SK-N-SH treated with all-trans-retinoic acid at 6 μM for 48 hours (cell line): Measurements from ENCODE around the gene SLC26A2.

Experiments used
- ATAC-seq: fragments of 200-7000 bp; cut with Tn5 transposase; 3 replicates; pipeline ENCODE4 v1.9.1; 2020; ENCODE audit warnings: mild to moderate bottlenecking, moderate library complexity
- ARNTL ChIP-seq: fragments of 450-650 bp; formaldehyde crosslinking; IDR thresholded peaks from 2 replicates; pipeline ENCODE4 v1.5.0; 2020; ENCODE audit warnings: low read depth, mild to moderate bottlenecking, moderate library complexity, borderline replicate concordance
- BACH2 ChIP-seq: fragments of 250-450 bp; sonication (Bioruptor Pico); IDR thresholded peaks from 2 replicates; pipeline ENCODE4 v1.9.0; 2021; ENCODE audit warnings: mild to moderate bottlenecking, borderline replicate concordance
- CSDC2 ChIP-seq: fragments of 250-450 bp; sonication (Bioruptor Pico); IDR thresholded peaks from 2 replicates; pipeline ENCODE4 v1.5.0; 2020; ENCODE audit warnings: mild to moderate bottlenecking, moderate library complexity
- CSRNP3 ChIP-seq: fragments of 250-450 bp; sonication (Bioruptor Pico); IDR thresholded peaks from 2 replicates; pipeline ENCODE4 v1.5.1; 2021; ENCODE audit warnings: mild to moderate bottlenecking, moderate library complexity
- GLIS3 ChIP-seq: fragments of 250-450 bp; sonication (Bioruptor Pico); IDR thresholded peaks from 2 replicates; pipeline ENCODE4 v1.5.0; 2020; ENCODE audit warnings: mild to moderate bottlenecking, moderate library complexity
- ISL1 ChIP-seq: fragments of 250-450 bp; sonication (Bioruptor Pico); IDR thresholded peaks from 2 replicates; pipeline ENCODE4 v2.1.2; 2022; ENCODE audit warnings: mild to moderate bottlenecking, moderate library complexity
- OSR1 ChIP-seq: fragments of 250-450 bp; sonication (Bioruptor Pico); IDR thresholded peaks from 2 replicates; pipeline ENCODE4 v1.8.0; 2022; ENCODE audit warnings: moderate library complexity, mild to moderate bottlenecking, inconsistent platforms
- PATZ1 ChIP-seq: fragments of 250-450 bp; sonication (Bioruptor Pico); IDR thresholded peaks from 2 replicates; pipeline ENCODE4 v1.8.0; 2020; ENCODE audit warnings: mild to moderate bottlenecking, moderate library complexity, borderline replicate concordance
- PPARA ChIP-seq: fragments of 250-450 bp; sonication (Bioruptor Pico); IDR thresholded peaks from 2 replicates; pipeline ENCODE4 v1.5.0; 2020; ENCODE audit warnings: mild to moderate bottlenecking, borderline replicate concordance
- RARB ChIP-seq: fragments of 250-450 bp; sonication (Bioruptor Pico); IDR thresholded peaks from 2 replicates; pipeline ENCODE4 v1.8.0; 2021; ENCODE audit warnings: mild to moderate bottlenecking, moderate library complexity
- TOX ChIP-seq: fragments of 250-450 bp; sonication (Bioruptor Pico); IDR thresholded peaks from 2 replicates; pipeline ENCODE4 v1.8.0; 2021; ENCODE audit warnings: mild to moderate bottlenecking, moderate library complexity, borderline replicate concordance
- ZC3H10 ChIP-seq: fragments of 250-450 bp; sonication (Bioruptor Pico); IDR thresholded peaks from 2 replicates; pipeline ENCODE4 v1.5.1; 2021; ENCODE audit warnings: mild to moderate bottlenecking, moderate library complexity
- ZFP3 ChIP-seq: fragments of 250-450 bp; sonication (Bioruptor Pico); IDR thresholded peaks from 2 replicates; pipeline ENCODE4 v1.5.0; 2020; ENCODE audit warnings: mild to moderate bottlenecking, moderate library complexity
- ZFP30 ChIP-seq: fragments of 450-650 bp; formaldehyde crosslinking; IDR thresholded peaks from 2 replicates; pipeline ENCODE4 v1.5.0; 2022; ENCODE audit warnings: mild to moderate bottlenecking, moderate library complexity
- ZNF565 ChIP-seq: fragments of 450-650 bp; formaldehyde crosslinking; conservative IDR thresholded peaks from 2 replicates; pipeline ENCODE4 v1.5.0; 2020; ENCODE audit warnings: low read depth, mild to moderate bottlenecking, moderate library complexity
- ZNF8 ChIP-seq: fragments of 450-650 bp; formaldehyde crosslinking; IDR thresholded peaks from 2 replicates; pipeline ENCODE4 v1.5.0; 2020; ENCODE audit warnings: mild to moderate bottlenecking, moderate library complexity
- TF ChIP-seq, protein P1 (sequence below): fragments of 250-450 bp; sonication (Bioruptor Pico); IDR thresholded peaks from 2 replicates; pipeline ENCODE4 v1.8.0; 2021; ENCODE audit warnings: low read depth, mild to moderate bottlenecking, moderate library complexity, borderline replicate concordance
- TF ChIP-seq, protein P2 (sequence below): fragments of 250-450 bp; sonication (Bioruptor Pico); IDR thresholded peaks from 2 replicates; pipeline ENCODE4 v1.5.0; 2020; ENCODE audit warnings: mild to moderate bottlenecking, moderate library complexity
- TF ChIP-seq, protein P3 (sequence below): fragments of 250-450 bp; sonication (Bioruptor Pico); IDR thresholded peaks from 2 replicates; pipeline ENCODE4 v1.5.1; 2020; ENCODE audit warnings: low read depth, mild to moderate bottlenecking, moderate library complexity

The SLC26A2 gene

GRCh38 chr5:149946118-149946517, 14.4 kb upstream of the SLC26A2 start:
- no peak for ATAC-seq
- TF ChIP-seq RARB (no peak), CSRNP3 (CRISPR knock-in tag) (no peak), PPARA (no peak), TOX (CRISPR knock-in tag) (no peak), ISL1 (CRISPR knock-in tag) (no peak), OSR1 (no peak), BACH2 (CRISPR knock-in tag) (no peak), ZNF8 (no peak)
- TF ChIP-seq, protein P1, sequence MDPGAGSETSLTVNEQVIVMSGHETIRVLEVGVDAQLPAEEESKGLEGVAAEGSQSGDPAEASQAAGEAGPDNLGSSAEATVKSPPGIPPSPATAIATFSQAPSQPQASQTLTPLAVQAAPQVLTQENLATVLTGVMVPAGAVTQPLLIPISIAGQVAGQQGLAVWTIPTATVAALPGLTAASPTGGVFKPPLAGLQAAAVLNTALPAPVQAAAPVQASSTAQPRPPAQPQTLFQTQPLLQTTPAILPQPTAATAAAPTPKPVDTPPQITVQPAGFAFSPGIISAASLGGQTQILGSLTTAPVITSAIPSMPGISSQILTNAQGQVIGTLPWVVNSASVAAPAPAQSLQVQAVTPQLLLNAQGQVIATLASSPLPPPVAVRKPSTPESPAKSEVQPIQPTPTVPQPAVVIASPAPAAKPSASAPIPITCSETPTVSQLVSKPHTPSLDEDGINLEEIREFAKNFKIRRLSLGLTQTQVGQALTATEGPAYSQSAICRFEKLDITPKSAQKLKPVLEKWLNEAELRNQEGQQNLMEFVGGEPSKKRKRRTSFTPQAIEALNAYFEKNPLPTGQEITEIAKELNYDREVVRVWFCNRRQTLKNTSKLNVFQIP (CRISPR knock-in tag), result no peak

DNA sequence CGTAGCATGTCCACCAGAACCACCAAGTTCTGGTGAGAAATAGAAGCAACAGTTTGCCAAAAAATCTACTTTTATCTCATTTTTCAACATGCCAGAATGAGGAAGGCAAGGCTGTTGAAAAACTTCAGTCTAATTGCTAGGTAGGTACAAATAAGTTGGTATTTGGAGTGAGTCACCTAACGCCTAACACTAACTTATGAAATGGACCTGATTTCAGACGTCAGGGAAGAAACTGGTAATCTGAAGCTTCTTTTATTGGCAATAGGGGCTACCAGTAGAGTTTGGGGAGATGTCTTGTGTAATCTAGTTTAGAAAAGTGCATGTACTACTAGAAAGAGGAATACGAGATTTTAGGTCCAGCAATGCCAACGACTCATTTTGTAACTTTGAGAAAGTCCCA, 11.6 kb upstream of the SLC26A2 start:
- TF ChIP-seq ISL1 (CRISPR knock-in tag) (no peak), ARNTL (CRISPR knock-in tag) (no peak), TOX (CRISPR knock-in tag) (no peak)
- ATAC-seq, result no peak

DNA sequence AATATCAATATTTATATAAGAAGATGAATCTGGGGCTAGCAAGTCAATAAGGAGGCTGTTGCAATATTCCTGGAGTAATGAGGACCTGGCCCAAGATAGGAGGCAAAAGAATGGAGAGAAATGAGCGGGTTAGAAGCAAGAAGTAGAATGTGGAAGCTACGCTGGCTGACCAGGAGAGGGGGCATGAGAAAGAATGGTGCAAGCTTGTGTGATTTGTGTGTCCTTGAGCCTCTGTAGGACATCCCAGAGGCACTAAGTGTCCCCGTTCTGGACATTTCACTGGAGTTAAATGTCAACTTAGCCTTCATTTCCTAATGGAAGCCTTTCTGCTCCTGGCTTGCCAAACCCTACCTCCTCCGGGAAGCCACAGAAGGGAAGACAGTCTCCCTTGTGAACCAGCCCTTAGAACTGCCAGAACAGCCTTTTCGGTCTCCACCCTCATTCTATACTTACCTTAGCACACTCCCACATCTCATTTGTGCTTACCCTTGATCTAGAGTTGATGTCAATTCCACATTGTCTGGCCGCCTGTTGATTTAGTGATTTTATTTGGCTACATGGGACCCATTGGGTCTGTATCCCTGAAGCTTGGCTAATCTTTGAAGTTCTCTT, 9.3 kb upstream of the SLC26A2 start:
- TF ChIP-seq BACH2 (CRISPR knock-in tag) (no peak), ZFP30 (CRISPR knock-in tag) (no peak), ZFP3 (CRISPR knock-in tag) (no peak), PPARA (no peak), ARNTL (CRISPR knock-in tag) (no peak), PATZ1 (CRISPR knock-in tag) (no peak), RARB (no peak), CSRNP3 (CRISPR knock-in tag) (no peak), GLIS3 (CRISPR knock-in tag) (no peak), CSDC2 (no peak), ZC3H10 (CRISPR knock-in tag) (no peak), OSR1 (no peak), ISL1 (CRISPR knock-in tag) (no peak), ZNF8 (no peak), ZNF565 (no peak)
- TF ChIP-seq, protein P2, sequence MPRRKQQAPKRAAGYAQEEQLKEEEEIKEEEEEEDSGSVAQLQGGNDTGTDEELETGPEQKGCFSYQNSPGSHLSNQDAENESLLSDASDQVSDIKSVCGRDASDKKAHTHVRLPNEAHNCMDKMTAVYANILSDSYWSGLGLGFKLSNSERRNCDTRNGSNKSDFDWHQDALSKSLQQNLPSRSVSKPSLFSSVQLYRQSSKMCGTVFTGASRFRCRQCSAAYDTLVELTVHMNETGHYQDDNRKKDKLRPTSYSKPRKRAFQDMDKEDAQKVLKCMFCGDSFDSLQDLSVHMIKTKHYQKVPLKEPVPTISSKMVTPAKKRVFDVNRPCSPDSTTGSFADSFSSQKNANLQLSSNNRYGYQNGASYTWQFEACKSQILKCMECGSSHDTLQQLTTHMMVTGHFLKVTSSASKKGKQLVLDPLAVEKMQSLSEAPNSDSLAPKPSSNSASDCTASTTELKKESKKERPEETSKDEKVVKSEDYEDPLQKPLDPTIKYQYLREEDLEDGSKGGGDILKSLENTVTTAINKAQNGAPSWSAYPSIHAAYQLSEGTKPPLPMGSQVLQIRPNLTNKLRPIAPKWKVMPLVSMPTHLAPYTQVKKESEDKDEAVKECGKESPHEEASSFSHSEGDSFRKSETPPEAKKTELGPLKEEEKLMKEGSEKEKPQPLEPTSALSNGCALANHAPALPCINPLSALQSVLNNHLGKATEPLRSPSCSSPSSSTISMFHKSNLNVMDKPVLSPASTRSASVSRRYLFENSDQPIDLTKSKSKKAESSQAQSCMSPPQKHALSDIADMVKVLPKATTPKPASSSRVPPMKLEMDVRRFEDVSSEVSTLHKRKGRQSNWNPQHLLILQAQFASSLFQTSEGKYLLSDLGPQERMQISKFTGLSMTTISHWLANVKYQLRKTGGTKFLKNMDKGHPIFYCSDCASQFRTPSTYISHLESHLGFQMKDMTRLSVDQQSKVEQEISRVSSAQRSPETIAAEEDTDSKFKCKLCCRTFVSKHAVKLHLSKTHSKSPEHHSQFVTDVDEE (CRISPR knock-in tag), result no peak
- TF ChIP-seq, protein P3, sequence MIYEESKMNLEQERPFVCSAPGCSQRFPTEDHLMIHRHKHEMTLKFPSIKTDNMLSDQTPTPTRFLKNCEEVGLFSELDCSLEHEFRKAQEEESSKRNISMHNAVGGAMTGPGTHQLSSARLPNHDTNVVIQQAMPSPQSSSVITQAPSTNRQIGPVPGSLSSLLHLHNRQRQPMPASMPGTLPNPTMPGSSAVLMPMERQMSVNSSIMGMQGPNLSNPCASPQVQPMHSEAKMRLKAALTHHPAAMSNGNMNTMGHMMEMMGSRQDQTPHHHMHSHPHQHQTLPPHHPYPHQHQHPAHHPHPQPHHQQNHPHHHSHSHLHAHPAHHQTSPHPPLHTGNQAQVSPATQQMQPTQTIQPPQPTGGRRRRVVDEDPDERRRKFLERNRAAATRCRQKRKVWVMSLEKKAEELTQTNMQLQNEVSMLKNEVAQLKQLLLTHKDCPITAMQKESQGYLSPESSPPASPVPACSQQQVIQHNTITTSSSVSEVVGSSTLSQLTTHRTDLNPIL, result no peak
- TF ChIP-seq, protein P1 (CRISPR knock-in tag), result no peak
- ATAC-seq, result no peak
